Hippocampal formation (tissue), 2 donors: ENCODE results near the gene DLGAP4.

ENCODE experiments used
- DNase-seq, 2 donors: peaks; one replicate each; lab custom pipeline; 2025; lab: John Stamatoyannopoulos, UW

DLGAP4 gene

DNA sequence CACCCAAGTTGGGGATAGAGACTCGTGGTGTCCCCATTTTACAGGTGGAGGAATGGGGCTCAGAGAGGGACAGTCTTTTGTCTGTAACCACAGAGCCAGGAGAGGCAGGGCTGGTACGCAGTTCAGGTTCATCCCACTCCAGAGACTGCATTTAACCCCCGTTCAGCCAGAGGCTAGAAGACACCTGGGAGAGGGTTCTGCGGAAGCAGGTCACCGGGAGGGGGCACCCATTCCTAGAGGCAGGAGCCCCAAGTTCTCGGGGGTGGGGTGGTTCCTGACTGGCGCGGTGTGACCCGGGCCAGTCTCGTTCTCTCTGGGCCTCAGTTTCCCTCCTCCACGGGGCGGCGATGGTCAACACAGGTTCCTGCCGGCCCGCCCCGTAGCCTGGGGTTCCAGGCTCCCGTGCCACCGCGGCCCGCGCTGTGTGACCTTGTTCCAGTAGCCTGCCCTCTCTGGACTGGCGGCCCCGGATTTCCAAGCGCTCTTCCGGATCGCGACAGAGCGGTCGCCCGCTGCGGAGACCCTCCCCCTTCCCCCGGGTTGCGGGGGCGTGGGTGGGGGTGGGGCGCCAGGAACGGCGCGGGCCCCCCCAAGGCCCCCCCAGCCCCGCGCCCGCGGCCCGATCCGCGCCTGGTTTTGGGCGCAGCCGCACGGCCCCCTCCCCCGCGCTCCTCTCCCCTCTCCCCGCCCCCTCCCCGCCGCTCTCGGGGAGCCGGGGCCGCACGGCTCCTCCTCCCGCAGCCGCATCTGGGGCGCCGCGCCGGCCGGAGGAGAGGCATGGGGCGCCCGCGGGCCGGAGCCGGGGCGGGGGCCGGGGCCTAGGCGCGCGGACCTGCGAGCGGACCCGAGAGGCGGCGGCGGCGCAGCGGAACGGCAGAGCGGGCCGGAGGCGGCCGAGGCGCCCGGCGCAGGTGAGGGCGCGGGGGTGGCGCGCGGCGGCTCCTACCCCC is at the start of gene DLGAP4:
TSS of gene DLGAP4 (plus strand) at position 738 of the 950 bp plus-strand sequence. CDS start 125,379 bp downstream, outside the sequence.
- DNase-seq = no peak

GRCh38 chr20:36259177-36260061 is 46.7 kb upstream of the DLGAP4 start:
- no peak for DNase-seq

- DNase-seq = no peak
Observed at GRCh38 chr20:36260316-36260715, 45.8 kb upstream of the DLGAP4 start.

GRCh38 chr20:36261389-36262105 is 44.6 kb upstream of the DLGAP4 start:
- no peak for DNase-seq

- no peak for DNase-seq
Observed at GRCh38 chr20:36262440-36262839, 43.7 kb upstream of the DLGAP4 start.

DNA sequence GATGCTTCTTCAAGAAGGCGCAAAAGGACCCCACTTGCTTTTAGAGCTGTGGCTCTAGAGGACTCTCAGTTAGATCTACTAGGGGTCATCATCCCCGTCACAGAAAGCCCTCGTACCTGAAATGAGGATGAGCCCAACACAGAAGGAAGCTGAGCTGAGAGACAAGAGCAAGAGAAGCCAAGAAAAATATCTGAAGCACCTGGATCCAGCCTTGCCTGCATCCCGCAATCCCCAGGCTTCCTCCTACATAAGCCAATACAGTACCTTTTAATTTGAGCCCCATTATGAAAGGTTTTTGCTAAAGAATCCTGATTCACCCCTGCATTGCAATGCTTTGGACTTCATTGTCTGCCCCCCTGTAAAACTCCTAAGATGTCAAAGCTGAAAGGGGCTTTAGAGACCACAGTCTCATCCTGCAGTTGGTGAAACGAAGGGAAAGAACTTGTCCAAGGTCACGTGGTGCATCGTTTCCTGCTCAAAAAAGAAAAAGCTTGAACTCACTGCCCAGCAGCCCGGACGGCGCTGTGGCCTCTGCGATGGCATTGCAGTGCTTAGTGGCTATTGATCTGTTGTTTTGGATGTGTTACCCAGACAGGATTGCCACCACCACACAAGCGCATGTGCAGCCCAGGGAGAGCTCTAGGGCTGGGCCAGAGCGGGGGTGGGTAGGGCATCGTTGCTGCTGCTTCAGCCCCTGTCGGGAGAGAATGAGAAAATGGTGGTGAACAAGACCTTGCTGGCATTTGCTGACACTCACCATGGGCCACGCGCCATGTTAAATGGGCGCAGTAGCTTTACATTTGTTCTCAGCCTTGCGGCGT is 41.5 kb upstream of the DLGAP4 start:
- DNase-seq = no peak

- no peak for DNase-seq
Observed at GRCh38 chr20:36266189-36266588, 40.0 kb upstream of the DLGAP4 start.

DNA sequence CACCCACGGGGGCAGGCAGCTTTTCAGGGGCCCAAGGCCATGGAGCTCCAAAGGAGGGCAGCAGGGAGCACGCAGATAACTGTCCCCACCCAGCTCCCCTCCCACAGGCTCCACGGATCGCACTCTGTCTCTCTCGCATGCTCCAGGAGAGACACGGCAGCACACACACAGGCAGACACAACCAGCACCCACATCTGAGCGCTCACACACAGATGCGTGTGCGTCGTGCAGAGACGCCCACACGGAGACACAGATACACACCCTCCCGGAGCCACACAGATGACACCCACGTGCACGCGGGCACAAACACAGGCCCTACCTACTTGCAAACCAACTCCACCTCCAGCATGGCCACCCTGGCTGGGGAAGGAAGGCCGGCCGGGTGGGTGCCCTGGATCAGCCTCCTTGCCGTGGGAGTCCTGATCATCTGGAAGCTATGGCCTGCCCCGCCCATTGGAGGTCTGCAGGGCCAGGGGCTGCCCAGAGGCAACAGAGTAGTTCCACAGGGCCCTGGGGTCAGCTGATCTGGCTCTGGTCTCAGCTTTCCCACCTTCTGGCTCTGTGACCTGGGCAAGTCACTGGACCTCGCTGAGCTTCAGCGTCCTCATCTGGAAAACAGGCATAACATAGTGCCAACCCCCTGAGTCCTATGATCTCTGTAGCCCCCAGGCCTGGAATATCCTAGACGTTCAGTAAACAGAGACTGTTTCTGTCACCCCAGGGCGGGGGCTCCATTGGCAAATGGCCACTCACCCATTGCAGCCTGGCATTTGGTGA is 38.3 kb upstream of the DLGAP4 start:
- DNase-seq = peak in 1 of 2 donors; percentile 3

- DNase-seq = peak in 1 of 2 donors; percentile 45
Observed at GRCh38 chr20:36268440-36269342, 37.4 kb upstream of the DLGAP4 start.

GRCh38 chr20:36269507-36269906 is 36.6 kb upstream of the DLGAP4 start:
- DNase-seq = no peak

DNA sequence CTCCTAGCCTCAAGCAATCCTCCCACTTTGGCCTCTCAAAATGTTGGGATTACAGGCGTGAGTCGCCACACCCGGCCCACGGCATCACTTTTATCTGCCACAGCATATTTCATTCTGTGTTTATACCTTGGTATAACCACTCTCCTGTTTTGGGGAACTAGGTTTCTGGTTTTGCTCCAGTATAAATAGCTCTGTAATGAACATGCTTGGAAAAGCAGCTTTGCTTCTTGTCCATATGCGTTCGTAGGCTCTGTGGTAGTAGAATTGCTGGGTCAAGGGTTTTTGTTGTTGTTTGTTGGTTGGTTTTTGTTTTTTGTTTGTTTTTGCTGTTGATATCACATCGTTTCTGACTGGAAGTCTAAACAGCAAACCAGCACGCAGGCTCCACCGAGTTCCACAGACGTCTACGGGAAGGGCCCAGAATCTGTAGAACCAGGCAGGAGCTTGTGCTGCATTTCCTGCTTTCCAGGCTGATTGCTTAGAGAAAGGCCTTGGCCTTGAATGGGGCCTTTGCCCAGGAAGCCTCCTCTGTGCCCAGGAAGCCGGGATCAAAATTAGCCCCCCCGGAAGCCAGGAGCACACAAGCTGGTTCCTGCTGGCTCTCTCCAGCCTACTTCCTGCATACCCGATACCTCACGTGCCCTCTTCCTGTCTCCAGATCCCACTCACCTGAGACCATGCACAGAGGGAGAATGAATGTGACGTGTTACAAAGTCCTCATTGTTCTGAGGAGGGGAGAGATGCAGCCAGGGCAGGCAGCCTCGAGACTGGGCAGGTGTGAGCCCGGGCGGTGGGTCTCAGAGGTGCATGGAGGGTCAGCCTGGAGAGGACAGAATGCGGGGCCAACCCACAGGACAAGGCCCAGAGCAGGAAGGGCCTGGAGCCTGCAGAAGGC is 35.1 kb upstream of the DLGAP4 start:
- no peak for DNase-seq

DNA sequence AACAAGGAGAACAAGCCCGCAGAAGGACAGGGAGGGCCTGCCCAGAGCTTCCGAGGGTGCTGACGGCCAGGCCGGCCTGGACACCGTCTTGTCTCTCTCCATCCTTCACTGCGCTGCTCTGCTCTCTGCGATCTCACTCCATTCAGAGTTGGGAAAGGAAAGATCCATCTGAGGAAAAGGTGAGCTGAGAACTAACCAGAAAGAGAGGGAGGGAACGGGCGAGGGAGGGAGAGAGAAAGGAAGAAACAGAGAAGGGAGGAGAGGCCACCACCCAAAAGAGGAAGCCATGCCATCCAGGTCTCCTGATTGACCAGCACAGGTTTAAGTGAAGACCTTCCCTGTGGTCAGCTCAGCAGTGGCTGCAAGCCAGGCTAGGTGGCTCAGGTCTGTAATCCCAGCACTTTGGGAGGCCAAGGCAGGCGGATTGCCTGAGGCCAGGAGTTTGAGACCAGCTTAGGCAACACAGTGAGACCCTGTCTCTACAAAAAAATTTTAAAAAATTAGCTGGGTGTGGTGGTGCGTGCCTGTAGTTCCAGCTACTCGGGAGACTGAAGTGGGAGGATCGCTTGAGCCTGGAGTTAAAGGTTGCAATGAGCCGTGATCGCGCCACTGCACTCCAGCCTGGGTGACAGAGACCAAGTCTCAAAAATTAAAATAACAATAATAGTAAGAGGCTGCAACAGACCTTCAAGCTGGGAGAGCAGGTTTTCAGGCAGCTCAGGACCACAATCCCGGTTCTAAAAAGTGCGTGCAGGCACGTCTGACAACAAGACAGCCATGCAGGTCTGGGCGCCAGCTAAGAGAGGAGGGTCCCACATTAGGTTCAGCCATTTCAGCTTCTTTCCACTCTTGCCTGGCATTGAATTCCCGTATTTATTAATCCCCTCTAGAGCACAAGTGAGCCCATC is 34.2 kb upstream of the DLGAP4 start:
- no peak for DNase-seq

- DNase-seq = no peak
Observed at GRCh38 chr20:36272547-36273220, 33.5 kb upstream of the DLGAP4 start.

DNA sequence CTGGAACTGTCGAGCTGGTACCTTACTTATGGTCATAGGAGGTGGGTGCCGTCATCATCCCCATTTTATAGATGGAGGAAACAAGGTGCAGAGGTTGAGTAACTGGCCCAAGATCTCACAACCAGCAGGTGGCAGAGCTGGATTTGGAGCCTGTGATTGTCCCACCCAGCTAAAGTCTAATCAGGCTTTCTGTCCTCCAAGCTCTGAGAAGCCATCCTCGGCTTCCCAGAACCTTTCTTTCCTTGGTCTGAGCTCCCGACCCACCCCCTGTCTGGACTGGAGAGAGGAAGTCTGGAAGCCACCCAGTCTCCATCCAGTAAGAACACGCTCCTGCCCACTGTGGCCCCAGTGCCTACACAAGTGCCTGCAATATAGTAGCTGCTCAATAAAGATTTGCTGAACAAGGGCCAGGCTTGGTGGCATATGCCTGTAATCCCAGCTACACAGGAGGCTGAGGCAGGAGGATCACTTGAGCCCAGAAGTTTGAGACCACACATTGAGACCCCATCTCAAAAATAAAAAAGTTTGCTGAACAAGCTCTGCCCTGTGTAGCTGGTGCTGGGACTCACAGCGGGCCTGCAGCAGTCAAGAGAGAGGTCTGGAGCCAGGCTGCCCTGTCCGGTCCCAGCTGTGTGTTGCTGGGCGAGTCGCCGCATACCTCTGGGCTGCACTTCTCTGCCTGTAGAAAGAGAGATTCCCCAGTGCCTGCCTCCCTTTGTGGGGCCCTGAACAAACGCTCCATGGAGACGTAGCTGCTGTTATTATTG is 32.5 kb upstream of the DLGAP4 start:
- DNase-seq = no peak

- no peak for DNase-seq
Observed at GRCh38 chr20:36274181-36274841, 31.8 kb upstream of the DLGAP4 start.
